OCI-LY7 (cell line): ENCODE measurements around the gene CCDC3. TPM values are rescaled to one million over a fixed set of nuclear protein-coding genes. Genes with fewer than 3 reads are reported as not detected.

ENCODE experiments used
- BruUV-seq: library from RNA; stranded (reverse); fragments of 400-500 nt; replicated peaks from 2 replicates; lab custom pipeline; 2021; lab: Mats Ljungman, UMichigan
- CTCF ChIA-PET: fragments of 300-600 bp; sonication (Branson Sonifier 250); formaldehyde crosslinking; loops from one replicate; lab custom pipeline; 2022; ENCODE audit warnings: antibody characterized with exemption; ENCODE audit not compliant: unreplicated experiment; lab: Charles Lee
- POLR2A ChIA-PET: fragments of 300-600 bp; sonication (Branson Sonifier 250); formaldehyde crosslinking; loops from one replicate; lab custom pipeline; 2022; ENCODE audit warnings: antibody characterized with exemption; lab: Charles Lee
- DNase-seq: peaks from one replicate; pipeline ENCODE4 v3.0.0-alpha.2; 2015; ENCODE audit warnings: low spot score
- H2AFZ ChIP-seq: fragments of 200-600 bp; sonication (generic), shearing (Covaris generic); 2 replicates; pipeline ENCODE4 v1.6.1; 2014; ENCODE audit warnings: mild to moderate bottlenecking, antibody characterized with exemption, low read length, moderate library complexity
- H3K27ac ChIP-seq: fragments of 200-600 bp; sonication (generic); 2 replicates; pipeline ENCODE4 v1.5.1; 2014; ENCODE audit warnings: mixed run types, low read depth, mild to moderate bottlenecking, moderate library complexity, low read length, inconsistent platforms; ENCODE audit not compliant: poor library complexity, severe bottlenecking
- H3K36me3 ChIP-seq: fragments of 200-600 bp; sonication (generic); 2 replicates; pipeline ENCODE4 v1.6.1; 2014; ENCODE audit warnings: mild to moderate bottlenecking, antibody characterized with exemption, low read length, moderate library complexity, mixed read lengths; ENCODE audit not compliant: insufficient read depth
- H3K4me1 ChIP-seq: fragments of 200-600 bp; sonication (generic); 2 replicates; pipeline ENCODE4 v1.5.1; 2014; ENCODE audit warnings: mild to moderate bottlenecking, low read length; ENCODE audit not compliant: insufficient read depth, poor library complexity, severe bottlenecking
- H3K4me2 ChIP-seq: fragments of 200-600 bp; sonication (generic); 2 replicates; pipeline ENCODE4 v1.6.1; 2014; ENCODE audit warnings: mild to moderate bottlenecking, low read length
- H3K4me3 ChIP-seq: fragments of 200-600 bp; sonication (generic); 2 replicates; pipeline ENCODE4 v1.5.1; 2014; ENCODE audit warnings: mild to moderate bottlenecking, low read depth, low read length; ENCODE audit not compliant: poor library complexity, severe bottlenecking
- H3K79me2 ChIP-seq: fragments of 200-600 bp; sonication (generic); 2 replicates; pipeline ENCODE4 v1.6.1; 2016; ENCODE audit warnings: low read depth, mild to moderate bottlenecking, low read length, moderate library complexity, mixed read lengths; ENCODE audit not compliant: insufficient read depth
- H3K9me2 ChIP-seq: fragments of 200-600 bp; sonication (generic); 2 replicates; pipeline ENCODE4 v1.6.1; 2016; ENCODE audit warnings: mild to moderate bottlenecking, low read length, mixed read lengths; ENCODE audit not compliant: insufficient read depth
- H3K9me3 ChIP-seq: fragments of 200-600 bp; sonication (generic); 2 replicates; pipeline ENCODE4 v1.6.1; 2014; ENCODE audit warnings: mild to moderate bottlenecking, mixed run types, low read length, mixed read lengths
- H4K20me1 ChIP-seq: fragments of 200-600 bp; sonication (generic); 2 replicates; pipeline ENCODE4 v1.6.1; 2014; ENCODE audit warnings: mild to moderate bottlenecking, antibody characterized with exemption, low read length, moderate library complexity, mixed read lengths; ENCODE audit not compliant: insufficient read depth
- EZH2phosphoT487 ChIP-seq: fragments of 200-600 bp; sonication (generic); IDR thresholded peaks from 2 replicates; pipeline ENCODE4 v1.6.1; 2018; ENCODE audit warnings: low read depth, borderline replicate concordance, mild to moderate bottlenecking, mixed run types, antibody characterized with exemption, low read length, moderate library complexity, mixed read lengths
- intact Hi-C: fragments of 100-400 bp; cut with micrococcal nuclease; formaldehyde crosslinking; loops from one replicate; pipeline ENCODE4 v1.10.0; 2022; ENCODE audit not compliant: unreplicated experiment
- total RNA-seq, 2 experiments: library from RNA; depleted of rRNA in 1 of 2; stranded (reverse); fragments of >200 nt in 1 of 2; shearing (Covaris generic) in 1 of 2; gene quantifications; 2 replicates each; pipeline ENCODE4 v1.2.3, GENCODE V29; 2014 to 2022
- TF ChIP-seq, protein P1 (sequence below): fragments of 200-600 bp; sonication (generic); conservative IDR thresholded peaks from 2 replicates; pipeline ENCODE4 v1.5.1; 2014; ENCODE audit warnings: mild to moderate bottlenecking, antibody characterized with exemption, low read length, moderate library complexity, mixed read lengths

CCDC3 gene
- total RNA-seq, 2 experiments from 2014 or later: not detected

DNA sequence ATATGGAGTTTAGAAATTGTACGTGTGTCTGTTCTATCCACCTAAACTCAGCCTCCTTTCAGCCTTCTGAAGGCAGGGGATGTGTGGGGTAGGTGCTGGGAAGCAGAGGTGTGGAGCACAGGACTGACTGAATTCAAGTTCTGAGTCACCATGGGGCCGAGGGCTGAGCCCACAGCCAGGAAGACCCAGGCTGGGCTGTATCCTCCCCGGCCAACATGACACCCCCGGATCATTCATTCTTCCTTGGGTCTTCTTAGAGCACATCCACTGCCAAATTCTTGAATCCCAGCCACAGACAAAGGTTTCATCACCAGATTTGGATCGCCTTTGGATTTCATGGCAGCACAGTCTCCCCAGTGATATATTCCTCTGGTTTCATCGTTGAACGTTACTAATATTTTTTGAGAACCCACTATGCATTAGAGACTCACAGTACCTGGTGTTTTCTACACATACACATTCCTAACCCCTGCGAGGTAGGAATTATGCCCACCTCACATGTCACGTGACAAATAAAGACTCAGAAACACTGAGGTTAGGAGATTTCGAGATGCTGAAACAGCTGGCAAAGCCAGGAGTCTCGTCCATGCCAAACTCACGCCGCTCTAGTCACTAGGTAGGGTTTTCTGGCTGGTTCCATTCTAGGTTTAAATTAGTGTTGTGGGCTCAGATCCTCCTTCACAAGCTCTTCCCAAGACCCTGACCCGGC lies 26.9 kb downstream of the CCDC3 start:
- ChIA-PET CTCF (no interaction called here), POLR2A (no interaction called here)
- H3K9me2 ChIP-seq: no peaks in the 10 kb centered on the region
- H3K4me3 ChIP-seq: no peak overlapping the region
- H3K36me3 ChIP-seq: no peaks in the 10 kb centered on the region
- TF ChIP-seq EZH2phosphoT487: no peak
- TF ChIP-seq, protein P1, sequence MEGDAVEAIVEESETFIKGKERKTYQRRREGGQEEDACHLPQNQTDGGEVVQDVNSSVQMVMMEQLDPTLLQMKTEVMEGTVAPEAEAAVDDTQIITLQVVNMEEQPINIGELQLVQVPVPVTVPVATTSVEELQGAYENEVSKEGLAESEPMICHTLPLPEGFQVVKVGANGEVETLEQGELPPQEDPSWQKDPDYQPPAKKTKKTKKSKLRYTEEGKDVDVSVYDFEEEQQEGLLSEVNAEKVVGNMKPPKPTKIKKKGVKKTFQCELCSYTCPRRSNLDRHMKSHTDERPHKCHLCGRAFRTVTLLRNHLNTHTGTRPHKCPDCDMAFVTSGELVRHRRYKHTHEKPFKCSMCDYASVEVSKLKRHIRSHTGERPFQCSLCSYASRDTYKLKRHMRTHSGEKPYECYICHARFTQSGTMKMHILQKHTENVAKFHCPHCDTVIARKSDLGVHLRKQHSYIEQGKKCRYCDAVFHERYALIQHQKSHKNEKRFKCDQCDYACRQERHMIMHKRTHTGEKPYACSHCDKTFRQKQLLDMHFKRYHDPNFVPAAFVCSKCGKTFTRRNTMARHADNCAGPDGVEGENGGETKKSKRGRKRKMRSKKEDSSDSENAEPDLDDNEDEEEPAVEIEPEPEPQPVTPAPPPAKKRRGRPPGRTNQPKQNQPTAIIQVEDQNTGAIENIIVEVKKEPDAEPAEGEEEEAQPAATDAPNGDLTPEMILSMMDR: no peak
- H3K79me2 ChIP-seq: no peaks in the 10 kb centered on the region
- no TSS peak for BruUV-seq
- H3K4me1 ChIP-seq: no peaks in the 10 kb centered on the region
- H3K4me2 ChIP-seq: no peak overlapping the region
- intact Hi-C loops: no loop called here
- no peak overlapping the region for H2AFZ ChIP-seq
- no peak overlapping the region for H3K27ac ChIP-seq
- DNase-seq: no peak
- H3K9me3 ChIP-seq: no peaks in the 10 kb centered on the region
- H4K20me1 ChIP-seq: no peaks in the 10 kb centered on the region

DNA sequence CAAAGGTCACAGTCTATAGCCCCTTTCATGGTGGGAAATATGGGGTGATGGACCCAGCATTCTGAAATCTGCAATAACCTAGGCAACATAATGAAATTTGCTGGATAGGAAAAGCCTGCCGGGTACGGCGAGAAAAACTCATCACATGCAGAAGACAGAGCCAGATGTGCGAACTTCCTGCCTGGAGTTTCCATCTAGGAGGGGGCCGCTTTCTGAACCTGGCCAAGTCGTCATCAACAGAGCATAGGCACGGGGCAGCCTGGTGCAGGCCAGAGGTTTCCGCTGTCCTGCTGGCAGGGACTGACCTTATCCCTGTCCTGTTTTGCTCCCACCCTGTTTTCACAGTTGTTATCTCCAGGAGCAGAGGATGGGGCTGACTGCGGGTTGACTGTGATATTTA lies 27.4 kb downstream of the CCDC3 start:
- TF ChIP-seq, protein P1: no peak
- no peak for TF ChIP-seq EZH2phosphoT487
- ChIA-PET POLR2A (no interaction called here), CTCF (no interaction called here)
- Histone ChIP-seq H3K27ac (no peak overlapping the region), H3K79me2 (no peaks in the 10 kb centered on the region), H3K36me3 (no peaks in the 10 kb centered on the region), H3K9me3 (no peaks in the 10 kb centered on the region), H4K20me1 (no peaks in the 10 kb centered on the region), H2AFZ (no peak overlapping the region), H3K4me2 (no peak overlapping the region), H3K9me2 (no peaks in the 10 kb centered on the region), H3K4me3 (no peak overlapping the region), H3K4me1 (no peaks in the 10 kb centered on the region)
- intact Hi-C loops: no loop called here
- no peak for DNase-seq
- BruUV-seq: no TSS peak

DNA sequence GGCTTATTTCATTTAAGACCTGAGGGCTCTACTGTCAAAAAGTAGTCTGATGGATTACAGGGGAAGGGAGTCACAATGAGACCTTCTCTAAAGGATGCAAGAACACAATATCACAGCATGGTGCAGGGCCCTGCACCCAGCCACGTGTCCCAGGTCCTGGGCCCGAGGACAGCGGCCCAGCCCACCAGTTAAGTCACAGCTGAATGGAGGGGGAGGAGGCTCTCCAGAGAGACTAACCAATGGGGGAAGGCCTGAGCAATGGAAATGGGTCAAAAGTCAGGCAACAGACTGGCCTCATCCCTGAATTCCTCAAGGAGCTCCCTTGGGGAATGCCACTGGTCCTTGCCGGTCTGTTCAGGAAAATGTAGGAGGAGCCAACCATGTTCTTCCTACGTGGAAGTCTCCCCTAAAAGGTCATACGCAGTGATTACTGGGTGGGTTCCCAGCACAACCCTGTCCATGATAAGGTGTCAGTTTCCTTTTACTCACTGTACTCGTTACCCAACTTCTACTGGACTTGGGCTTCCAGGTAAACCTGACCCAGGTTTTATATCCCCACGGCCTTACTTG lies 28.3 kb downstream of the CCDC3 start:
- Histone ChIP-seq H3K4me2 (no peak overlapping the region), H3K9me3 (no peaks in the 10 kb centered on the region), H3K9me2 (no peaks in the 10 kb centered on the region), H3K36me3 (no peaks in the 10 kb centered on the region), H3K4me3 (no peak overlapping the region), H2AFZ (no peak overlapping the region), H4K20me1 (no peaks in the 10 kb centered on the region), H3K27ac (no peak overlapping the region), H3K79me2 (no peaks in the 10 kb centered on the region), H3K4me1 (no peaks in the 10 kb centered on the region)
- no peak for DNase-seq
- POLR2A ChIA-PET: no interaction called here
- TF ChIP-seq, protein P1: no peak
- CTCF ChIA-PET: no interaction called here
- no TSS peak for BruUV-seq
- intact Hi-C loops: no loop called here
